Right cardiac atrium (tissue), 5 donors: ENCODE data around the gene U2AF1L4. TPM values are rescaled to one million over a fixed set of nuclear protein-coding genes. Genes with fewer than 3 reads are reported as not detected.
A peak's percentile ranks its signal among the peaks of the same experiment; 100 is the strongest.
"Not testable (repeated sequence)": the region's sequence is repeated elsewhere in the genome, so short reads cannot be mapped to it uniquely, and the experiment has no call there.

Experiments used
- ATAC-seq, 2 donors: fragments of 200-7000 bp; cut with Tn5 transposase; one replicate each; pipeline versions ENCODE4 v1.8.0 to v1.9.1; 2020; ENCODE audit warnings: moderate library complexity in 2 of 2, mild to moderate bottlenecking in 1 of 2
- DNase-seq, 3 donors: peaks; one replicate each; pipeline ENCODE4 v3.0.0-alpha.2; 2020
- H3K27ac ChIP-seq: one replicate; pipeline ENCODE4 v1.5.1; 2013; ENCODE audit warnings: mild to moderate bottlenecking, low read length, control low read depth, moderate library complexity
- H3K27me3 ChIP-seq: one replicate; pipeline ENCODE4 v1.6.1; 2013; ENCODE audit not compliant: control insufficient read depth, insufficient read depth
- H3K4me1 ChIP-seq: one replicate; pipeline ENCODE4 v1.6.1; 2013; ENCODE audit warnings: low read length; ENCODE audit not compliant: control insufficient read depth, insufficient read depth
- H3K4me3 ChIP-seq: one replicate; pipeline ENCODE4 v1.5.1; 2013; ENCODE audit warnings: low read length, control low read depth
- H3K9me3 ChIP-seq: one replicate; pipeline ENCODE4 v1.6.1; 2013; ENCODE audit warnings: low read length; ENCODE audit not compliant: control insufficient read depth
- WGBS: extraction: QIAGEN DNeasy Blood & Tissue Kit; methylation state at CpG from one replicate; pipeline ENCODE4 v1.1.7; 2013; 5-methylcytosine and 5-hydroxymethylcytosine counted together
- intact Hi-C, 4 donors: fragments of 100-400 bp; cut with DNase I; formaldehyde crosslinking; loops; one replicate each; pipeline versions ENCODE4 v1.11.0 to v1.14.0; 2022 to 2023
- polyA plus RNA-seq: library from polyadenylated mRNA; stranded (reverse); fragments of 200-250 nt; gene quantifications from one replicate; pipeline ENCODE4 v1.2.3, GENCODE V29; 2013
- total RNA-seq, 4 donors: library from RNA; stranded (reverse); fragmentation: NEBNext Ultra II Directional; extraction: Animal tissue kit (Norgen Biotek cat#: 25700); gene quantifications; one replicate each; pipeline ENCODE4 v1.2.1, GENCODE V29; 2021
- donor health status: healthy with polysubstance abuse.
- donor health status: DM: no; HTN: yes; CAD: no.
- donor health status: DM: no; HTN: no; CAD: no.
- donor health status: DM: no; HTN: yes; CAD: no; lungs with severe emphysema.
- donor health status: DM: yes; HTN: yes; CAD: no.

Gene U2AF1L4
- total and polyA plus RNA-seq, 5 donors: 19.6 to 32.3 (median 25.6) TPM

GRCh38 chr19:35729763-35730162 lies 15.5 kb downstream of the U2AF1L4 start:
- no peak for ATAC-seq
- Histone ChIP-seq H3K27ac (no peak overlapping the region), H3K4me3 (no peak overlapping the region), H3K27me3 (no peaks in the 10 kb centered on the region), H3K4me1 (no peaks in the 10 kb centered on the region), H3K9me3 (no peaks in the 10 kb centered on the region)
- intact Hi-C loops: no loop called here
- DNase-seq: peak; percentile 10 to 39 (median 26)
- WGBS: 93% methylated on average over 11 of the region's 11 CpGs

GRCh38 chr19:35729021-35729420 lies 16.2 kb downstream of the U2AF1L4 start:
- ATAC-seq (no peak), DNase-seq (peak in 2 of 3 donors; percentile 29 to 33)
- intact Hi-C loops: no loop called here
- Histone ChIP-seq H3K27me3 (no peaks in the 10 kb centered on the region), H3K4me3 (no peak overlapping the region), H3K9me3 (no peaks in the 10 kb centered on the region), H3K4me1 (no peaks in the 10 kb centered on the region), H3K27ac (no peak overlapping the region)
- WGBS: 88% methylated on average over 18 of the region's 18 CpGs

- 91% methylated on average over 19 of the region's 19 CpGs for WGBS
- DNase-seq (peak in 1 of 3 donors; percentile 48), ATAC-seq (no peak)
- Histone ChIP-seq H3K4me3 (no peak overlapping the region), H3K27ac (no peak overlapping the region), H3K4me1 (no peaks in the 10 kb centered on the region), H3K27me3 (no peaks in the 10 kb centered on the region), H3K9me3 (no peaks in the 10 kb centered on the region)
- intact Hi-C loops: no loop called here
Observed at GRCh38 chr19:35727956-35728706, 17.1 kb downstream of the U2AF1L4 start.

- ATAC-seq: no peak
- no peak overlapping the region for H3K4me3 ChIP-seq
- no peaks in the 10 kb centered on the region for H3K27me3 ChIP-seq
- peak in 2 of 3 donors; percentile 39 to 50 for DNase-seq
- 94% methylated on average over 25 of the region's 25 CpGs for WGBS
- H3K9me3 ChIP-seq: no peaks in the 10 kb centered on the region
- no peak overlapping the region for H3K27ac ChIP-seq
- H3K4me1 ChIP-seq: no peaks in the 10 kb centered on the region
- intact Hi-C loops: no loop called here
Observed at GRCh38 chr19:35727053-35727955, 17.9 kb downstream of the U2AF1L4 start.

- no peaks in the 10 kb centered on the region for H3K4me1 ChIP-seq
- H3K4me3 ChIP-seq: no peak overlapping the region
- H3K9me3 ChIP-seq: no peaks in the 10 kb centered on the region
- no peaks in the 10 kb centered on the region for H3K27me3 ChIP-seq
- ATAC-seq (no peak), DNase-seq (peak in 2 of 3 donors; percentile 18 to 40)
- H3K27ac ChIP-seq: no peak overlapping the region
- intact Hi-C loops: no loop called here
- 94% methylated on average over 23 of the region's 23 CpGs for WGBS
Observed at GRCh38 chr19:35725216-35725861, 19.9 kb downstream of the U2AF1L4 start.

GRCh38 chr19:35724560-35724959 lies 20.7 kb downstream of the U2AF1L4 start:
- DNase-seq: peak in 2 of 3 donors; percentile 40 to 41
- ATAC-seq: no peak
- no peaks in the 10 kb centered on the region for H3K9me3 ChIP-seq
- H3K27ac ChIP-seq: no peak overlapping the region
- H3K4me1 ChIP-seq: no peaks in the 10 kb centered on the region
- no peaks in the 10 kb centered on the region for H3K27me3 ChIP-seq
- intact Hi-C loops: no loop called here
- 97% methylated on average over 12 of the region's 12 CpGs for WGBS
- H3K4me3 ChIP-seq: no peak overlapping the region

GRCh38 chr19:35724132-35724531 lies 21.1 kb downstream of the U2AF1L4 start:
- intact Hi-C loops, H3K9me3 ChIP-seq, H3K27ac ChIP-seq, H3K27me3 ChIP-seq, ATAC-seq, DNase-seq, H3K4me3 ChIP-seq, H3K4me1 ChIP-seq: not testable (repeated sequence)
- 93% methylated on average over 7 of the region's 7 CpGs for WGBS

- intact Hi-C loops: no loop called here
- ATAC-seq: no peak
- no peak overlapping the region for H3K27ac ChIP-seq
Observed at GRCh38 chr19:35723671-35724070, 21.5 kb downstream of the U2AF1L4 start.

GRCh38 chr19:35722897-35723296 lies 22.3 kb downstream of the U2AF1L4 start:
- H3K4me3 ChIP-seq: no peak overlapping the region
- intact Hi-C loops: no loop called here
- ATAC-seq (no peak), DNase-seq (peak in 1 of 3 donors; percentile 48)
- no peaks in the 10 kb centered on the region for H3K9me3 ChIP-seq
- H3K27me3 ChIP-seq: no peaks in the 10 kb centered on the region
- WGBS: 93% methylated on average over 16 of the region's 16 CpGs
- H3K27ac ChIP-seq: no peak overlapping the region
- no peaks in the 10 kb centered on the region for H3K4me1 ChIP-seq

More at GRCh38 chr19:35723671-35724070, 21.5 kb downstream of the U2AF1L4 start:
- peak in 2 of 3 donors; percentile 44 to 45 for DNase-seq
- no peak overlapping the region for H3K4me3 ChIP-seq
- no peaks in the 10 kb centered on the region for H3K9me3 ChIP-seq
- H3K4me1 ChIP-seq: no peaks in the 10 kb centered on the region
- WGBS: 93% methylated on average over 24 of the region's 24 CpGs
- H3K27me3 ChIP-seq: no peaks in the 10 kb centered on the region

- Histone ChIP-seq H3K27ac (no peak overlapping the region), H3K4me3 (no peak overlapping the region), H3K4me1 (no peaks in the 10 kb centered on the region), H3K9me3 (no peaks in the 10 kb centered on the region), H3K27me3 (no peaks in the 10 kb centered on the region)
- intact Hi-C loops: no loop called here
- DNase-seq: no peak
- WGBS: 94% methylated on average over 14 of the region's 14 CpGs
- ATAC-seq: no peak
Observed at GRCh38 chr19:35722461-35722860, 22.8 kb downstream of the U2AF1L4 start.

- WGBS: 93% methylated on average over 16 of the region's 16 CpGs
- DNase-seq: peak in 1 of 3 donors; percentile 38
- ATAC-seq: no peak
Observed at GRCh38 chr19:35721374-35721773, 23.8 kb downstream of the U2AF1L4 start.

More at GRCh38 chr19:35721374-35721773, 23.8 kb downstream of the U2AF1L4 start:
- H3K27me3 ChIP-seq: no peaks in the 10 kb centered on the region
- no peaks in the 10 kb centered on the region for H3K9me3 ChIP-seq
- H3K27ac ChIP-seq: no peak overlapping the region
- no peaks in the 10 kb centered on the region for H3K4me1 ChIP-seq
- intact Hi-C loops: no loop called here
- H3K4me3 ChIP-seq: no peak overlapping the region
